Measurements from ENCODE around the gene TBK1. TPM values are rescaled to one million over a fixed set of nuclear protein-coding genes. Genes with fewer than 3 reads are reported as not detected.
"Not testable (repeated sequence)": the region's sequence is repeated elsewhere in the genome, so short reads cannot be mapped to it uniquely, and the experiment has no call there.

The TBK1 gene
- total RNA-seq, 2 experiments from 2014 or later: 10.7 to 12.1 TPM

DNA sequence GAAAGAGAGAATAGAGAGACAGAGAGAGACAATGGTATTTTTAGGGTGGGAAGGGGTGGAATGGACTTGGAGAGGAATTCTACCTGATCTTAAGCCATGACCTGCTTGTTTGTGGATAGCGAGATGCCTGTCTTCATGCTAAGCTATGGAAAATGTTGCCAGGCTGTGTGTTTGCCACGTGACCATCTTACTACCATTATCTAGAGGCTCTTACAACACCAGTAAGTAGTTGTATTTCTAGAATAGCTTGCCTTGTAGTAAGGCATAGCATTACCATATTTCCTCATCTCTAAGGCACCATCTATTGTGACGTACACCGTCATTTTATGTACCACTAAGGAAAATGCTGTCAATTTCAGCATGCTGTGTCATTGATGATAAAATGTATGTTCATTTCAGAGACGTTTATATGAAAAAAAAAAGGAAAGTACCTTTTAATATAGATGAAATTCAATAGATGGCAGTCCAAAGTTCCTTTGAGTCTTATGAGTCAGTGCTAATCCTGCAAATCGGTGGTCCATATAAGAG lies 82.8 kb downstream of the TBK1 start:
- Mint-ChIP-seq H3K27ac (no peak overlapping the region), H3K36me3 (ENCODE audit: low read depth) (no peaks in the 10 kb centered on the region), H3K4me3 (no peak overlapping the region), H3K4me1 (ENCODE audit: low read depth) (no peaks in the 10 kb centered on the region), H3K27me3 (ENCODE audit: low read depth) (peaks cover 3% of the 10 kb centered on the region), H3K9me3 (no peaks in the 10 kb centered on the region)
- no peak for DNase-seq
- CTCF ChIA-PET: interaction anchor here (0.9 kb wide), 1 partner anchor 15 kb away, joined by 5 read pairs; no protein-coding TSS in a partner anchor
- intact Hi-C loops (cut with micrococcal nuclease): no loop called here

DNA sequence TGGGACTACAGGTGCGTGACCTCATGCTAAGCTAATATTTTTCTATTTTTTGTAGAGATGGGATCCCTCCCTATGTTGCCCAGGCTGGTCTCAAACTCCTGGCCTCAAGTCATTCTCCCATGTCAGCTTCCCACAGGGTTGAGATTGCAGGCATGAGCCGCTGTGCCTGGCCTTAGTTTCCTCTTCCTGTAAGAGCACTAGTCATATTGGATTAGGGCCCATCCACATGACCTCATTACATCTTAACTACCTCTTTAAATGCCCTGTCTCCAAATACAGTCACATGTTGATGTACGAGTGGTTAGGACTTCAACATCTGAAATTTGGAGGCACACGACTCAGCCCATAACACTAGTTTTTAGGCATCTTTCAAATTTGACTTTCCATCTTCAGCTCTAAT lies 86.2 kb downstream of the TBK1 start:
- no peaks in the 10 kb centered on the region for H3K9me3 Mint-ChIP-seq
- CTCF ChIA-PET: interaction anchor here (0.6 to 1.6 kb wide), 6 partner anchors 11 to 1977 kb away, joined by 3 to 6 read pairs (median 3); no protein-coding TSS in a partner anchor
- intact Hi-C loops (cut with micrococcal nuclease): no loop called here

DNA sequence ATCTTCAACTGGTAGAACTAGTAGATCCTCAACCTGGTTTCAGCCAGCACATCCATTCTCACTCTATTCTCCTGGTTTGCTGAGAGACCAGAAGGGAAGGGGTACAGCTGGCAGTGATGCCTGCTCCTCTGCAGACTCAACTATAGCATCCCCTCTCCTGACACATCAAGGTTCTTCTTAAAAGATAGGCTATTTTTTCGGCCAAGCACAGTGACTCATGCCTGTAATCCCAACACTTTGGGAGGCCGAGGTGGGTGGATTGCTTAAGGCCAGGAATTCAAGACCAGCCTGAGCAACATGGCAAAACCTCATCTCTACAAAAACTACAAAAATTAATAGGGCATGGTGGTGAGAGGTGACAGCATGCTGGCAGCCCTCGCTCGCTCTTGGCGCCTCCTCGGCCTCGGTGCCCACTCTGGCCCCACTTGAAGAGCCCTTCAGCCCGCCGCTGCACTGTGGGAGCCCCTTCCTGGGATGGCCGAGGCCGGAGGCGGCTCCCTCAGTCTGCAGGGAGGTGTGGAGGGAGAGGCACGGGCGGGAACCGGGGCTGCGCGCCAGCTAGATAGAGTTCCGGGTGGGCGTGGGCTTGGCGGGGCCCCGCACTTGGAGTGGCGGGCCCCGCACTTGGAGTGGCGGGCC lies 90.6 kb downstream of the TBK1 start:
- H3K36me3 Mint-ChIP-seq (ENCODE audit: low read depth); H3K27me3 Mint-ChIP-seq (ENCODE audit: low read depth); intact Hi-C loops (cut with micrococcal nuclease); H3K4me1 Mint-ChIP-seq (ENCODE audit: low read depth); H3K4me3 Mint-ChIP-seq; H3K27ac Mint-ChIP-seq; DNase-seq; H3K9me3 Mint-ChIP-seq: not testable (repeated sequence)
- CTCF ChIA-PET: interaction anchor here (1.1 kb wide), 1 partner anchor 253 kb away, joined by 3 read pairs; no protein-coding TSS in a partner anchor

More for the DNA sequence above, 86.2 kb downstream of the TBK1 start:
- H3K4me1 Mint-ChIP-seq (ENCODE audit: low read depth): no peaks in the 10 kb centered on the region
- H3K36me3 Mint-ChIP-seq (ENCODE audit: low read depth): no peaks in the 10 kb centered on the region
- no peak for DNase-seq
- no peak overlapping the region for H3K4me3 Mint-ChIP-seq
- no peak overlapping the region for H3K27ac Mint-ChIP-seq
- H3K27me3 Mint-ChIP-seq (ENCODE audit: low read depth): peaks cover 3% of the 10 kb centered on the region

DNA sequence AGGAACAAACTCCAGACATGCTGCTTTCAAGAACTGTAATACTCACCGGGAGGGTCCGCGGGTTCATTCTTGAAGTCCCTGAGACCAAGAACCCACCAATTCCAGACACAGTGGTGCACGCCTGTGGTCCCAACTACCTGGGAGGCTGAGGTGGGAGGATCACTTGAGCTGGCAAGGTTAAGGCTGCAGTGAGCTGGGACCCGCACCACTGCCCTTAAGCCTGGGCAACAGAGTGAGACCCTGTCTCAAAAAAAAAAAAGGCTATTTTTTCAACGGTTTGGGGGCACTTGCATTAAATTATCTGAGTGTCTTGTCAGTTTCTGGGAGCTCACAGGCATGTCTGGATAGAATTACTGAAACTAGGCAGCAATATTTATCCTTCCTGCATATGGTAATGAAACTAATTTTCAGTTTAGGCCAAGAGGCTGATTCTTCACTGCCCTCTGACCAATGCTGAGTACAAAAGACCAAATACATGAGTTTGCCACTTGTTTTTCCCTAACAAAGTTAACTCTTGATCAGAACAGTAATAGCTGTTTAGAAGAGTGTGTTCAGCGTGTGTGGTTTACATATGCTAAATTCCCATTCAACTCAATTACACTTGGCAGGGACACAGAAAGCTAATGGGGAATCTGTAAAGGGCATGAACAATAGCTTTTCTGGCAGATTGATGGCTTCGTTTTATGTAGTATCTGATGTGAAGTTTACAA lies 92.6 kb downstream of the TBK1 start:
- CTCF ChIA-PET: interaction anchor here (0.6 to 1.6 kb wide), 8 partner anchors 13 to 216 kb away, joined by 3 to 9 read pairs (median 4); no protein-coding TSS in a partner anchor
- Mint-ChIP-seq H3K9me3 (no peaks in the 10 kb centered on the region), H3K4me3 (no peak overlapping the region), H3K27ac (no peak overlapping the region), H3K4me1 (ENCODE audit: low read depth) (peaks cover 3% of the 10 kb centered on the region), H3K36me3 (ENCODE audit: low read depth) (no peaks in the 10 kb centered on the region), H3K27me3 (ENCODE audit: low read depth) (no peaks in the 10 kb centered on the region)
- DNase-seq: no peak
- intact Hi-C loops (cut with micrococcal nuclease): no loop called here

DNA sequence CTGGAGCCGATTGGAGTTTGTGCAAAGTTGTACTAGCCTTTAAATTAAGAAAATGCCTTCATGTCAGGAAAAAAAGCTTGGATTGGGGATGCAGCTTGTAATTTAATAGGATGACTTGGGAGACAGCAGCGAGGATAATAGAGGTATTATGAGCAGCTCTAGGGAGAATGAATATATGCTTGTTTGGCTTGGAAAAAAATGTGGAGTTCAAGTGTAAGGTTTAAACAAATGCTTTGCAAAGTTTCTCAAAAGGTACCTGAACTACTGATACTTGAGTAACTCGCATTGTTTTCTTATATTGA lies 93.1 kb downstream of the TBK1 start:
- Mint-ChIP-seq H3K36me3 (ENCODE audit: low read depth) (no peaks in the 10 kb centered on the region), H3K4me3 (no peak overlapping the region), H3K27me3 (ENCODE audit: low read depth) (no peaks in the 10 kb centered on the region), H3K4me1 (ENCODE audit: low read depth) (peaks cover 7% of the 10 kb centered on the region), H3K9me3 (no peaks in the 10 kb centered on the region), H3K27ac (no peak overlapping the region)
- CTCF ChIA-PET: interaction anchor here (0.6 to 1.6 kb wide), 7 partner anchors 13 to 155 kb away, joined by 3 to 9 read pairs (median 4); no protein-coding TSS in a partner anchor
- no peak for DNase-seq
- intact Hi-C loops (cut with micrococcal nuclease): no loop called here

DNA sequence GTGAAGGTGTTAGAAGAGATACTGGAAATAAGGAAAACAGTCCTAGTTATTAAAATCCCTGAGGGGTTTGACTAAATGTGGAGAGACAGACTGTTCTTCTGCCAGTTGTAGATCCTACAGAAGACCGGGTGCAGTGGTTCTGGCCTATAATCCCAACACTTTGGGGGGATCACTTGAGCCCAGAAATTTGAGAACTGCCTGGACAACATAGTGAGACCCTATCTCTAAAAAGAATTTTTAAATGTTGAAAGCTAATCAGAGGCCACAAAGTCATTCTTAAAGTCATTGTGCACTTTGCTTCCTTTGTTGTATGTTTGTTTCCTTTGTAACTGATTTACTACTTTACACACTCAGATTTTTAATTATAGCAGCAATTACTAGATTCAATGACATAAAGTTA lies 97.2 kb downstream of the TBK1 start:
- Mint-ChIP-seq H3K27ac (no peak overlapping the region), H3K27me3 (ENCODE audit: low read depth) (no peaks in the 10 kb centered on the region), H3K4me1 (ENCODE audit: low read depth) (peaks cover 7% of the 10 kb centered on the region), H3K9me3 (no peaks in the 10 kb centered on the region), H3K36me3 (ENCODE audit: low read depth) (no peaks in the 10 kb centered on the region), H3K4me3 (no peak overlapping the region)
- DNase-seq: no peak
- CTCF ChIA-PET: interaction anchor here (0.6 to 3.5 kb wide), 46 partner anchors 11 to 247 kb away, joined by 3 to 105 read pairs (median 5); no protein-coding TSS in a partner anchor
- intact Hi-C loops (cut with micrococcal nuclease): loop anchor here (1.0 to 2.0 kb wide), 5 partner anchors 60 to 248 kb away; partner anchors contain the start of gene GNS

DNA sequence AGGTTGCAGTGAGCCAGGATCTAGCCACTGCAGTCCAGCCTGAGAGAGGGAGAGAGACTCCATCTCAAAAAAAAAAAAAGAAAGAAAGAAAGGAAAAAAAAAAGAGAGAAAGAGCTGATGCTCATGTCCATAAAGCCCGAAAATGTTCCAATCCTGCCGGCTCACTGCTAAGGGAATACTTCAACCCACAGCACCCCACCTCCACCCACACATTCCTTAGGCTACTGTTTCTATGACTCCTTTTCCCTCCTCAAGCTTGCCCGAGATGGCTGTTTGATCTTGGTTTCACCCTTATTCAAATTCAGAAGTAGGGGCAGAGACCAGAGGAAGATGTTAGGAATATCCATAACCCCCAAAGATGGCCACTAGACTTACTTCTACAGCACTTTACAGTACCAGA lies 98.8 kb downstream of the TBK1 start:
- no peak for DNase-seq
- H3K9me3 Mint-ChIP-seq: no peaks in the 10 kb centered on the region
- no peaks in the 10 kb centered on the region for H3K27me3 Mint-ChIP-seq (ENCODE audit: low read depth)
- CTCF ChIA-PET: interaction anchor here (0.6 to 3.5 kb wide), 9 partner anchors 58 to 245 kb away, joined by 4 to 105 read pairs (median 7); no protein-coding TSS in a partner anchor
- H3K27ac Mint-ChIP-seq: no peak overlapping the region
- peaks cover 7% of the 10 kb centered on the region for H3K4me1 Mint-ChIP-seq (ENCODE audit: low read depth)
- H3K36me3 Mint-ChIP-seq (ENCODE audit: low read depth): no peaks in the 10 kb centered on the region
- H3K4me3 Mint-ChIP-seq: no peak overlapping the region
- intact Hi-C loops (cut with micrococcal nuclease): no loop called here

DNA sequence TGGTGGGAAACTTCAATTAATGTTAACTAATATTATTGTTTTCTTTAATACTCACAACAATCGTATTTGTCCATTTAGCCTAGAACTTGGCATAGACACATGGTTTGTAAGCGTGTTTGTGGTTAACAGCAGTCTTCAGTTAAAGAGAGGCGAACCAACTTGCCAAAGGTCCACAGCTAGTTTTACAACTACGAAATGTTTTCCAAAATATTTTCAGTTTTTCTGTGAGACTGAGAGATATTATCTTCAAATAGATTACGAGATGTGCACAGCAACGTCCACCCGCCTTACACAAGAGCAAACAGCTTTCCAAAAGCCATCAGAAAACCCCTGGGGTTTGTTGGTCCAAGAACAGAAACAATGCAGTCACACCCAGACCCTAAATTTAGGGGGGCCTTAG lies 99.8 kb downstream of the TBK1 start:
- Mint-ChIP-seq H3K27ac (no peak overlapping the region), H3K27me3 (ENCODE audit: low read depth) (no peaks in the 10 kb centered on the region), H3K4me1 (ENCODE audit: low read depth) (peaks cover 7% of the 10 kb centered on the region), H3K9me3 (no peaks in the 10 kb centered on the region), H3K36me3 (ENCODE audit: low read depth) (no peaks in the 10 kb centered on the region), H3K4me3 (no peak overlapping the region)
- CTCF ChIA-PET: interaction anchor here (1.1 to 2.5 kb wide), 2 partner anchors 146 to 188 kb away, joined by 4 to 8 read pairs; no protein-coding TSS in a partner anchor
- DNase-seq: no peak
- intact Hi-C loops (cut with micrococcal nuclease): no loop called here

Other genes with a start within 250 kb of the TBK1 start
- gene KICS2, start 229.8 kb upstream of the TBK1 start, total RNA-seq: 10 to 100 TPM; 13.3 to 15.6 TPM
- not detected for gene C12orf56, start 61.4 kb upstream of the TBK1 start, total RNA-seq
- 100 to 1,000 TPM; 227 to 236 TPM for gene XPOT, start 47.7 kb upstream of the TBK1 start, total RNA-seq
- gene RASSF3, start 158.4 kb downstream of the TBK1 start, total RNA-seq: 10 to 100 TPM; 39.4 to 43.8 TPM

Data from activated naive CD4-positive, alpha-beta T cell treated with anti-CD3 and anti-CD28 coated beads for 36 hours (primary cell).